Upper lobe of left lung (tissue), 4 donors: ENCODE measurements around the gene USP47.

Experiments
- EP300 ChIP-seq, 4 donors: sonication (generic); formaldehyde crosslinking; IDR thresholded peaks; one replicate each; pipeline ENCODE4 v1.5.1; 2017; ENCODE audit warnings: antibody characterized with exemption in 4 of 4, control low read depth in 2 of 4
- POLR2A ChIP-seq, 4 donors: fragments of 450-650 bp; IDR thresholded peaks; one replicate each; pipeline ENCODE4 v1.5.1; 2016 to 2017; ENCODE audit warnings: antibody characterized with exemption in 4 of 4, mild to moderate bottlenecking in 2 of 4
- POLR2AphosphoS5 ChIP-seq, 2 donors: sonication (generic); formaldehyde crosslinking; IDR thresholded peaks; one replicate each; pipeline ENCODE4 v1.5.1; 2017; ENCODE audit warnings: antibody characterized with exemption in 2 of 2
- TF ChIP-seq, protein P1 (sequence below), 6 experiments: fragments of 450-650 bp in 4 of 6; fragments of 200-600 bp in 2 of 6; sonication (generic) in 2 of 6; IDR thresholded peaks; one replicate each; pipeline ENCODE4 v1.5.1; 2016 to 2019; ENCODE audit warnings: antibody characterized with exemption in 6 of 6

- TF ChIP-seq, protein P1, sequence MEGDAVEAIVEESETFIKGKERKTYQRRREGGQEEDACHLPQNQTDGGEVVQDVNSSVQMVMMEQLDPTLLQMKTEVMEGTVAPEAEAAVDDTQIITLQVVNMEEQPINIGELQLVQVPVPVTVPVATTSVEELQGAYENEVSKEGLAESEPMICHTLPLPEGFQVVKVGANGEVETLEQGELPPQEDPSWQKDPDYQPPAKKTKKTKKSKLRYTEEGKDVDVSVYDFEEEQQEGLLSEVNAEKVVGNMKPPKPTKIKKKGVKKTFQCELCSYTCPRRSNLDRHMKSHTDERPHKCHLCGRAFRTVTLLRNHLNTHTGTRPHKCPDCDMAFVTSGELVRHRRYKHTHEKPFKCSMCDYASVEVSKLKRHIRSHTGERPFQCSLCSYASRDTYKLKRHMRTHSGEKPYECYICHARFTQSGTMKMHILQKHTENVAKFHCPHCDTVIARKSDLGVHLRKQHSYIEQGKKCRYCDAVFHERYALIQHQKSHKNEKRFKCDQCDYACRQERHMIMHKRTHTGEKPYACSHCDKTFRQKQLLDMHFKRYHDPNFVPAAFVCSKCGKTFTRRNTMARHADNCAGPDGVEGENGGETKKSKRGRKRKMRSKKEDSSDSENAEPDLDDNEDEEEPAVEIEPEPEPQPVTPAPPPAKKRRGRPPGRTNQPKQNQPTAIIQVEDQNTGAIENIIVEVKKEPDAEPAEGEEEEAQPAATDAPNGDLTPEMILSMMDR (IDR thresholded peaks at IDR 0.05): no peak
- TF ChIP-seq POLR2A (IDR thresholded peaks at IDR 0.05): no peak
- no peak for TF ChIP-seq POLR2AphosphoS5 (IDR thresholded peaks at IDR 0.05)
- TF ChIP-seq EP300 (IDR thresholded peaks at IDR 0.05): no peak
Observed at GRCh38 chr11:11958403-11959231, 116.8 kb downstream of the USP47 start.
